Gastroesophageal sphincter (tissue), 4 donors: ENCODE measurements around the gene TMPRSS3. TPM values are rescaled to one million over a fixed set of nuclear protein-coding genes. Genes with fewer than 3 reads are reported as not detected.

Source experiments
- ATAC-seq: fragments of 150-250 bp; one replicate; pipeline ENCODE4 v1.9.1; 2016; ENCODE audit warnings: mild to moderate bottlenecking, moderate library complexity
- H3K27ac ChIP-seq, 4 donors: fragments of 200-600 bp; sonication (generic) in 3 of 4; 1 replicate in 3 of 4; 2 replicates in 1 of 4; pipeline ENCODE4 v1.5.1; 2016 to 2019
- H3K27me3 ChIP-seq: fragments of 200-600 bp; sonication (generic); one replicate; pipeline ENCODE4 v1.5.1; 2019
- H3K36me3 ChIP-seq, 2 donors: fragments of 200-600 bp; sonication (generic); one replicate each; pipeline ENCODE4 v1.5.1; 2019; ENCODE audit warnings: control low read depth in 1 of 2
- H3K4me1 ChIP-seq, 3 donors: fragments of 200-600 bp; sonication (generic); 1 replicate in 2 of 3; 2 replicates in 1 of 3; pipeline ENCODE4 v1.5.1; 2016 to 2019; ENCODE audit warnings: control low read depth in 2 of 3
- H3K4me3 ChIP-seq, 2 donors: fragments of 200-600 bp; sonication (generic); one replicate each; pipeline ENCODE4 v1.5.1; 2019; ENCODE audit warnings: mild to moderate bottlenecking in 1 of 2, moderate library complexity in 1 of 2
- H3K9me3 ChIP-seq, 3 donors: fragments of 200-600 bp; sonication (generic); one replicate each; pipeline ENCODE4 v1.5.1; 2017 to 2019; ENCODE audit warnings: control low read depth in 2 of 3
- EP300 ChIP-seq: sonication (generic); formaldehyde crosslinking; IDR thresholded peaks from one replicate; pipeline ENCODE4 v1.6.1; 2017; ENCODE audit warnings: antibody characterized with exemption, mild to moderate bottlenecking
- POLR2A ChIP-seq, 2 donors: fragments of 450-650 bp; IDR thresholded peaks; one replicate each; pipeline ENCODE4 v1.6.1; 2017; ENCODE audit warnings: antibody characterized with exemption in 2 of 2, mild to moderate bottlenecking in 2 of 2, moderate library complexity in 1 of 2
- POLR2AphosphoS5 ChIP-seq: sonication (generic); formaldehyde crosslinking; IDR thresholded peaks from one replicate; pipeline ENCODE4 v1.6.1; 2017; ENCODE audit warnings: antibody characterized with exemption
- WGBS, 2 donors: methylation state at CpG; one replicate each; pipeline ENCODE4 v1.1.5; 2018; ENCODE audit warnings: low coverage in 1 of 2; 5-methylcytosine and 5-hydroxymethylcytosine counted together
- total RNA-seq, 4 donors: library from RNA; depleted of rRNA; stranded (reverse); fragments of >200 nt; gene quantifications; one replicate each; pipeline ENCODE4 v1.1.0, GENCODE V29; 2016
- TF ChIP-seq, protein P1 (sequence below), 4 experiments: fragments of 200-600 bp in 2 of 4; fragments of 450-650 bp in 2 of 4; sonication (generic) in 1 of 4; IDR thresholded peaks; one replicate each; pipeline ENCODE4 v1.5.1; 2017 to 2019; ENCODE audit warnings: antibody characterized with exemption in 4 of 4, mild to moderate bottlenecking in 2 of 4, moderate library complexity in 2 of 4

TMPRSS3 gene
- total RNA-seq, 4 donors from 2014 or later, result 0.52 TPM; not detected in 3

DNA sequence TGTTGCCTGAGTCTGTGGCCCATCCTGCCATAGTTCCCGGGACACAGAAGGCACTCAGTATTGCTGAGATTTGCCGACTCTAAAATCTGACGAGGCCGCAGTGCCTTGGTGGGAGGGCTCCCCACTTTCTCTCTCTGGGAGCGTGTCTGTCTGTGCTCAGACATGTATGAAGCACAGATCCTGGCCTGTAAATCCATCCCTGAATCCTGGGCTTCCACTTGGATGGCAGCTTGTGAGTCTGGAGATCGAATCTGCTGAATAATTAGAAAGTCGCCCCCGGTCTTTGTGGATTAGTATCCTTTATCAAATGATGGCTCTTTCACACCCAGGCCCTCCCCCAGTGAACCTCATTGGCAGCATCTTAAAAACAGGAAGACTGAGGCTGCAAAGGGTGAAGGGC is 18.2 kb upstream of the TMPRSS3 start:
- WGBS, 2 donors, result 88% methylated on average over 1 of the region's 8 CpGs; no CpG with 5 or more reads in 1 of the 2 donors
- no peaks in the 10 kb centered on the region for H3K36me3 ChIP-seq
- TF ChIP-seq, protein P1, sequence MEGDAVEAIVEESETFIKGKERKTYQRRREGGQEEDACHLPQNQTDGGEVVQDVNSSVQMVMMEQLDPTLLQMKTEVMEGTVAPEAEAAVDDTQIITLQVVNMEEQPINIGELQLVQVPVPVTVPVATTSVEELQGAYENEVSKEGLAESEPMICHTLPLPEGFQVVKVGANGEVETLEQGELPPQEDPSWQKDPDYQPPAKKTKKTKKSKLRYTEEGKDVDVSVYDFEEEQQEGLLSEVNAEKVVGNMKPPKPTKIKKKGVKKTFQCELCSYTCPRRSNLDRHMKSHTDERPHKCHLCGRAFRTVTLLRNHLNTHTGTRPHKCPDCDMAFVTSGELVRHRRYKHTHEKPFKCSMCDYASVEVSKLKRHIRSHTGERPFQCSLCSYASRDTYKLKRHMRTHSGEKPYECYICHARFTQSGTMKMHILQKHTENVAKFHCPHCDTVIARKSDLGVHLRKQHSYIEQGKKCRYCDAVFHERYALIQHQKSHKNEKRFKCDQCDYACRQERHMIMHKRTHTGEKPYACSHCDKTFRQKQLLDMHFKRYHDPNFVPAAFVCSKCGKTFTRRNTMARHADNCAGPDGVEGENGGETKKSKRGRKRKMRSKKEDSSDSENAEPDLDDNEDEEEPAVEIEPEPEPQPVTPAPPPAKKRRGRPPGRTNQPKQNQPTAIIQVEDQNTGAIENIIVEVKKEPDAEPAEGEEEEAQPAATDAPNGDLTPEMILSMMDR (IDR thresholded peaks at IDR 0.05), result no peak
- no peak for TF ChIP-seq POLR2A (IDR thresholded peaks at IDR 0.05)
- no peak for TF ChIP-seq POLR2AphosphoS5
- TF ChIP-seq EP300, result no peak
- H3K4me1 ChIP-seq, result no peaks in the 10 kb centered on the region
- no peaks in the 10 kb centered on the region for H3K9me3 ChIP-seq
- H3K27me3 ChIP-seq, result peaks cover 71% of the 10 kb centered on the region
- no peak for ATAC-seq
- no peak overlapping the region for H3K4me3 ChIP-seq
- no peak overlapping the region for H3K27ac ChIP-seq

DNA sequence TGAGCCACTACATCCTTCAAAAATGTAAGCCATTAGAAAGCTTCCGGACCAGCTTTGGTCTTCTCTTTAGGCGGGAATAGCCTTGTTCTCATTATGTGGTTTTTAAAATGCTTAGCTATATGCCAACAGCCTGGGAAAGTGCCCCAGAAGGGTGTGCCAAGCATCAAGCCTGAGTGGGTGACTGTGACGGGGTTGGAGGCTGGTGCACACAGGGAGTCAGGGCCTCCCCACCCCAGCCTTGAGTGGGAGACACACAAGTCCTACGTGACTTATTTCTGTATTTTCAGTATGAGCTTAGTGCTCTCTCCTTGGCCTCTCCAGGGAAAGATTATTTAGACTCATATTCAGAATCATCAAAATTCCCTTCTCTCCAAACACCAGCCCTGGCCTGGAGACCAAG is 17.6 kb upstream of the TMPRSS3 start:
- Histone ChIP-seq H3K27me3 (peaks cover 66% of the 10 kb centered on the region), H3K27ac (no peak overlapping the region), H3K9me3 (no peaks in the 10 kb centered on the region), H3K4me3 (no peak overlapping the region), H3K4me1 (no peaks in the 10 kb centered on the region), H3K36me3 (no peaks in the 10 kb centered on the region)
- WGBS, 2 donors, result 87 to 89% methylated on average over 3 of the region's 4 CpGs
- ATAC-seq, result no peak
- TF ChIP-seq POLR2AphosphoS5, result no peak

DNA sequence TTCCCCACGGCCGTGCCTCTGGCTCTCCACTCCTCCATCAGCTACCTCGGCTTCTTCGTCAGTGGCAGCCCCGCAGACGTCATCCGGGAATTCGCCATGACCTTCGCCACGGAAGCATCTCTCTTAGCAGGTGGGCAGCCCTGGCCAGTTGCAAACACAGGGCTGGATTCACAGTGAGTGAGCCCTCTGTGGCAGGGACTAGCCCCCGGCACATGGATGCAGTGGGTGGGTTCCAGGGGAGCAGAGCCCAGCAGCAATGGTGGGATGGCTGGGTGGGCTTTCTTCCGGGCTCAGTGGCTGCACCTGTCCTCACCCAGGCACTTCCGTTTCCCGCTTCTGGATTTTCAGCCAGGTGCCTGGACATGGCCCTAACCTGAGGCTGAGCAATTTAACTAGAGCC is 17.2 kb upstream of the TMPRSS3 start:
- no peak for TF ChIP-seq EP300
- TF ChIP-seq, protein P1 (IDR thresholded peaks at IDR 0.05), result no peak
- no peak for TF ChIP-seq POLR2AphosphoS5
- peaks cover 62% of the 10 kb centered on the region for H3K27me3 ChIP-seq
- no peak overlapping the region for H3K27ac ChIP-seq
- no peaks in the 10 kb centered on the region for H3K36me3 ChIP-seq
- no peaks in the 10 kb centered on the region for H3K9me3 ChIP-seq
- ATAC-seq, result no peak
- no peaks in the 10 kb centered on the region for H3K4me1 ChIP-seq
- 64 to 78% methylated on average over 8 to 11 of the region's 14 CpGs for WGBS, 2 donors
- H3K4me3 ChIP-seq, result no peak overlapping the region

DNA sequence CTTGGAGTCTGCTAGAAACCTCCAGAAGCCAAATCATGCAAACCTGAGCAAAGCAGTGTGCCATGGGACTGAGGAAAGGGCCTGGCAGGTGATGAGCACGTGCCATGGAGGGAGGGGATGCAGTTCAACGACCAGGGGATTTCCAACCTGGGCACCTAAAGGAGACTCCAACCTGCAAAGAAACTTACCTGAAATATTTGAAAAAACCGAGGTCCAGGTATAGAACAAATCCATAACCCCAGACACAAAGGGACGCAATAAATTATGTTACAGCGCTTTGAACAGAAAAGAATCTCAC is 16.7 kb upstream of the TMPRSS3 start:
- Histone ChIP-seq H3K27me3 (peaks cover 61% of the 10 kb centered on the region), H3K4me3 (no peak overlapping the region), H3K4me1 (no peaks in the 10 kb centered on the region), H3K36me3 (no peaks in the 10 kb centered on the region), H3K9me3 (no peaks in the 10 kb centered on the region), H3K27ac (no peak overlapping the region)
- TF ChIP-seq POLR2A (IDR thresholded peaks at IDR 0.05), result no peak
- TF ChIP-seq, protein P1 (IDR thresholded peaks at IDR 0.05), result no peak
- TF ChIP-seq POLR2AphosphoS5, result no peak
- WGBS, 2 donors, result 68 to 85% methylated on average over 4 to 5 of the region's 5 CpGs
- no peak for ATAC-seq

DNA sequence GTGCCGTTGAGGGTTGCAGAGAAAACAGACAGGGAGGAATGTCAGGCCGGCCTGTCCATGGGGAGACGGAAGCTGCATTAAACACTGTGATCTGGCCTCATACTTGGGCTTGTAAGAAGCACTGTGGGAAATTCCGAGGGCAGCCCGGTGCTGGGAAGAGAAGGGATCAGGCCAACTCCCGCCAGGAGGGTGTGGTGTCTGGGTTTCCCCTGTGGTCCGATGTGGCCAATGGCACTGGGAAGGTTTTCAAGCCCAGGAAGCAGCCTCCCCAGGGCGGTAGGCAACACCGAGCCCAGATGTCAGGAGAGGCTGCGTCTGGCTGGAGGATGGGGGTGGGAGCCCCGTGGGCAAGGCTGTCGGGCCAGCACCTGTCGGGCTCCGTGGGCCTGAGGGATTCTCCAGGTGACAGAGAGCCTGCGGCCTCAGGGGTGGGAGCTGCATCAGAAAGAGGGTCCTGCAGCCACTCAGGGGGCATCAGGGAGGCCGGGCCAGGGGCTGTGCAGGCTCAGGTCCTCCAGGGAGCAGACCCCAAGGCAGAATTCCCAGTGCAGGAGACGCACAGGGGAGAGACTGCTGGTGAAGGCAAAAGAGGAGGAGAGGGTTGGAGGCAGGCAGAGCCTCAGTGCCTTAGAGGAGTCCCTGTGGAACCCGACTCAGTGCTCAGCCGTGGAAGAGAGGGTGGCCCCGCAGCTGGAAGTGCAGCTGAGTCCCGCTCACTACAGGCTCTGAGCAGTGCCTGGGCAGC is 16.2 kb upstream of the TMPRSS3 start:
- Histone ChIP-seq H3K27ac (no peak overlapping the region), H3K4me3 (no peak overlapping the region), H3K9me3 (no peaks in the 10 kb centered on the region), H3K36me3 (no peaks in the 10 kb centered on the region), H3K27me3 (peaks cover 65% of the 10 kb centered on the region), H3K4me1 (no peaks in the 10 kb centered on the region)
- no peak for ATAC-seq
- TF ChIP-seq, protein P1 (IDR thresholded peaks at IDR 0.05), result no peak
- no peak for TF ChIP-seq POLR2A (IDR thresholded peaks at IDR 0.05)
- no peak for TF ChIP-seq EP300
- TF ChIP-seq POLR2AphosphoS5, result no peak
- WGBS, 2 donors, result 19 to 27% methylated on average over 4 of the region's 21 CpGs
